CD14-positive monocyte (primary cell): Measurements from ENCODE around the gene RBL1. TPM values are rescaled to one million over a fixed set of nuclear protein-coding genes. Genes with fewer than 3 reads are reported as not detected.

Source experiments
- DNase-seq, 3 donors: peaks; one replicate each; pipeline ENCODE4 v3.0.0-alpha.2; 2011 to 2022
- H2AFZ ChIP-seq: 2 replicates; pipeline ENCODE4 v1.6.0; 2012; ENCODE audit warnings: mild to moderate bottlenecking, low read depth, low read length, inconsistent platforms; ENCODE audit not compliant: insufficient read depth, poor library complexity, severe bottlenecking
- H3K27ac ChIP-seq, 2 donors: 1 replicate in 1 of 2; 2 replicates in 1 of 2; pipeline ENCODE4 v1.5.1; 2012 to 2013; ENCODE audit warnings: low read length in 2 of 2, control low read depth in 1 of 2, inconsistent platforms in 1 of 2, low read depth in 1 of 2, mild to moderate bottlenecking in 1 of 2
- H3K27me3 ChIP-seq, 2 donors: one replicate each; pipeline versions ENCODE4 v1.6.0 to v1.6.1; 2011 to 2013; ENCODE audit warnings: low read length in 2 of 2; ENCODE audit not compliant: control insufficient read depth in 2 of 2, insufficient read depth in 2 of 2
- H3K36me3 ChIP-seq, 2 donors: replicated peaks in 1 of 2; 1 replicate in 1 of 2; 2 replicates in 1 of 2; pipeline versions ENCODE4 v1.5.1 to v1.6.1; 2012 to 2013; ENCODE audit warnings: low read length in 2 of 2, control low read depth in 1 of 2, inconsistent platforms in 1 of 2, mild to moderate bottlenecking in 1 of 2; ENCODE audit not compliant: insufficient read depth in 2 of 2, control insufficient read depth in 1 of 2
- H3K4me1 ChIP-seq, 2 donors: 1 replicate in 1 of 2; 2 replicates in 1 of 2; pipeline versions ENCODE4 v1.5.1 to v1.6.1; 2012 to 2013; ENCODE audit warnings: low read length in 2 of 2, control low read depth in 1 of 2, inconsistent platforms in 1 of 2, mild to moderate bottlenecking in 1 of 2, moderate library complexity in 1 of 2; ENCODE audit not compliant: insufficient read depth in 2 of 2, control insufficient read depth in 1 of 2
- H3K4me2 ChIP-seq: replicated peaks from 2 replicates; pipeline ENCODE3; 2012; ENCODE audit warnings: low read length, moderate library complexity, mild to moderate bottlenecking; ENCODE audit not compliant: poor library complexity, severe bottlenecking; ENCODE audit errors: extremely low read depth
- H3K4me3 ChIP-seq, 3 experiments: fragments of 200-600 bp in 1 of 3; sonication (generic) in 1 of 3; replicated peaks in 1 of 3; 1 replicate in 2 of 3; 2 replicates in 1 of 3; pipeline ENCODE4 v1.5.1; 2011 to 2013; ENCODE audit warnings: low read length in 3 of 3, mild to moderate bottlenecking in 3 of 3, control low read depth in 2 of 3, low read depth in 2 of 3, inconsistent platforms in 1 of 3, moderate library complexity in 1 of 3
- H3K79me2 ChIP-seq: 2 replicates; pipeline ENCODE4 v1.6.0; 2012; ENCODE audit warnings: mild to moderate bottlenecking, control low read depth, inconsistent platforms, low read length, moderate library complexity; ENCODE audit not compliant: insufficient read depth
- H3K9ac ChIP-seq: 2 replicates; pipeline ENCODE4 v1.6.0; 2017; ENCODE audit warnings: low read length, mild to moderate bottlenecking; ENCODE audit not compliant: insufficient read depth, poor library complexity, severe bottlenecking
- H3K9me3 ChIP-seq, 2 donors: replicated peaks in 1 of 2; 1 replicate in 1 of 2; 2 replicates in 1 of 2; pipeline versions ENCODE4 v1.5.1 to v1.6.1; 2012 to 2013; ENCODE audit warnings: low read length in 2 of 2, control low read depth in 1 of 2; ENCODE audit not compliant: control insufficient read depth in 1 of 2, insufficient read depth in 1 of 2
- H4K20me1 ChIP-seq: 2 replicates; pipeline ENCODE4 v1.6.0; 2012; ENCODE audit warnings: mild to moderate bottlenecking, low read length, control low read depth, moderate library complexity; ENCODE audit not compliant: insufficient read depth
- H3K27ac Mint-ChIP-seq, 7 donors: one replicate each; pipeline ENCODE4 v1.8.0; 2020; ENCODE audit warnings: mild to moderate bottlenecking in 7 of 7, mixed read lengths in 7 of 7, moderate library complexity in 6 of 7, inconsistent platforms in 2 of 7
- H3K27me3 Mint-ChIP-seq, 3 donors: one replicate each; pipeline ENCODE4 v1.8.0; 2021 to 2022; ENCODE audit warnings: low read depth in 3 of 3, mild to moderate bottlenecking in 3 of 3, mixed read lengths in 3 of 3, moderate library complexity in 3 of 3, inconsistent platforms in 1 of 3
- H3K36me3 Mint-ChIP-seq, 2 donors: one replicate each; pipeline ENCODE4 v1.8.0; 2020; ENCODE audit warnings: mixed read lengths in 2 of 2, inconsistent platforms in 1 of 2, mild to moderate bottlenecking in 1 of 2
- H3K4me1 Mint-ChIP-seq: one replicate; pipeline ENCODE4 v1.8.0; 2020; ENCODE audit warnings: mild to moderate bottlenecking, mixed read lengths
- H3K4me3 Mint-ChIP-seq, 2 donors: one replicate each; pipeline ENCODE4 v1.8.0; 2020; ENCODE audit warnings: mild to moderate bottlenecking in 2 of 2, mixed read lengths in 2 of 2, moderate library complexity in 1 of 2
- H3K9me3 Mint-ChIP-seq, 7 donors: one replicate each; pipeline ENCODE4 v1.8.0; 2020 to 2022; ENCODE audit warnings: mixed read lengths in 7 of 7, mild to moderate bottlenecking in 6 of 7, moderate library complexity in 6 of 7, inconsistent platforms in 2 of 7
- WGBS: methylation state at CpG from one replicate; pipeline ENCODE4 v1.1.5; 2013; ENCODE audit warnings: missing lambda C conversion rate; ENCODE audit not compliant: insufficient coverage; 5-methylcytosine and 5-hydroxymethylcytosine counted together
- intact Hi-C, 2 donors: fragments of 100-400 bp; cut with micrococcal nuclease; formaldehyde crosslinking; loops; one replicate each; pipeline versions ENCODE4 v1.15.0 to v1.15.1; 2023
- polyA plus RNA-seq, 3 donors: library from polyadenylated mRNA; depleted of rRNA in 1 of 3; unstranded in 2 of 3; stranded (reverse) in 1 of 3; fragments of 300-500 nt in 2 of 3; fragments of >200 nt in 1 of 3; fragmentation: Illumina TruSeq in 2 of 3; gene quantifications; 1 replicate in 2 of 3; 2 replicates in 1 of 3; pipeline ENCODE4 v1.2.3, GENCODE V29; 2012 to 2021
- TF ChIP-seq, protein P1 (sequence below): fragments of 200-600 bp; IDR thresholded peaks from one replicate; pipeline ENCODE4 v1.8.0; 2022; ENCODE audit warnings: antibody characterized with exemption, mild to moderate bottlenecking

Gene RBL1
- polyA plus RNA-seq, 3 donors: 1.5 to 3.7 (median 2.4) TPM

DNA sequence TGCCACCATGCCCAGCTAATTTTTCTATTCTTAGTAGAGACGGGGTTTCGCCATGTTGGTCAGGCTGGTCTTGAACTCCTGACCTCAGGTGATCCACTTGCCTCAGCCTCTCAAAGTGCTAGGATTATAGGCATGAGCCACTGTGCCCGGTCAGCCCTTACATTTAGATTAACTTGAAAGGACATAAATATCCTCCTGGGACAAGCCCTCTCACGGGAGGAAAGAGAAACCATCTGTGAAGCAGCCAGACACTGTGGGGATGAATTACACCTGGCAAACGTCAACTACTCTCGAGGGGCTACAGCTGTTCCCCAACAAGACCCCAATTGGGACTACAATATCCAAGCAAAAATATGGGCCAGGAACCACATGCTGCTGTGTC, 111.5 kb downstream of the RBL1 start:
- Histone ChIP-seq H3K27me3 (no peaks in the 10 kb centered on the region), H2AFZ (no peak overlapping the region), H3K9me3 (no peaks in the 10 kb centered on the region), H3K79me2 (no peaks in the 10 kb centered on the region), H4K20me1 (no peaks in the 10 kb centered on the region), H3K36me3 (no peaks in the 10 kb centered on the region), H3K9ac (no peak overlapping the region), H3K4me3 (no peak overlapping the region), H3K4me2 (no peak overlapping the region), H3K27ac (no peak overlapping the region), H3K4me1 (peaks cover 14 to 18% of the 10 kb centered on the region in 2 donors)
- 100% methylated on average over 1 of the region's 6 CpGs for WGBS
- intact Hi-C loops: no loop called here
- Mint-ChIP-seq H3K36me3 (peaks cover 0 to 3% of the 10 kb centered on the region in 2 donors), H3K27me3 (peaks cover 0 to 2% (median 0%) of the 10 kb centered on the region in 3 donors), H3K9me3 (peaks cover 0 to 6% (median 2%) of the 10 kb centered on the region in 7 donors), H3K27ac (no peak overlapping the region), H3K4me3 (no peak overlapping the region), H3K4me1 (peaks cover 21% of the 10 kb centered on the region)
- no peak for DNase-seq
- TF ChIP-seq, protein P1, sequence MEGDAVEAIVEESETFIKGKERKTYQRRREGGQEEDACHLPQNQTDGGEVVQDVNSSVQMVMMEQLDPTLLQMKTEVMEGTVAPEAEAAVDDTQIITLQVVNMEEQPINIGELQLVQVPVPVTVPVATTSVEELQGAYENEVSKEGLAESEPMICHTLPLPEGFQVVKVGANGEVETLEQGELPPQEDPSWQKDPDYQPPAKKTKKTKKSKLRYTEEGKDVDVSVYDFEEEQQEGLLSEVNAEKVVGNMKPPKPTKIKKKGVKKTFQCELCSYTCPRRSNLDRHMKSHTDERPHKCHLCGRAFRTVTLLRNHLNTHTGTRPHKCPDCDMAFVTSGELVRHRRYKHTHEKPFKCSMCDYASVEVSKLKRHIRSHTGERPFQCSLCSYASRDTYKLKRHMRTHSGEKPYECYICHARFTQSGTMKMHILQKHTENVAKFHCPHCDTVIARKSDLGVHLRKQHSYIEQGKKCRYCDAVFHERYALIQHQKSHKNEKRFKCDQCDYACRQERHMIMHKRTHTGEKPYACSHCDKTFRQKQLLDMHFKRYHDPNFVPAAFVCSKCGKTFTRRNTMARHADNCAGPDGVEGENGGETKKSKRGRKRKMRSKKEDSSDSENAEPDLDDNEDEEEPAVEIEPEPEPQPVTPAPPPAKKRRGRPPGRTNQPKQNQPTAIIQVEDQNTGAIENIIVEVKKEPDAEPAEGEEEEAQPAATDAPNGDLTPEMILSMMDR: no peak

DNA sequence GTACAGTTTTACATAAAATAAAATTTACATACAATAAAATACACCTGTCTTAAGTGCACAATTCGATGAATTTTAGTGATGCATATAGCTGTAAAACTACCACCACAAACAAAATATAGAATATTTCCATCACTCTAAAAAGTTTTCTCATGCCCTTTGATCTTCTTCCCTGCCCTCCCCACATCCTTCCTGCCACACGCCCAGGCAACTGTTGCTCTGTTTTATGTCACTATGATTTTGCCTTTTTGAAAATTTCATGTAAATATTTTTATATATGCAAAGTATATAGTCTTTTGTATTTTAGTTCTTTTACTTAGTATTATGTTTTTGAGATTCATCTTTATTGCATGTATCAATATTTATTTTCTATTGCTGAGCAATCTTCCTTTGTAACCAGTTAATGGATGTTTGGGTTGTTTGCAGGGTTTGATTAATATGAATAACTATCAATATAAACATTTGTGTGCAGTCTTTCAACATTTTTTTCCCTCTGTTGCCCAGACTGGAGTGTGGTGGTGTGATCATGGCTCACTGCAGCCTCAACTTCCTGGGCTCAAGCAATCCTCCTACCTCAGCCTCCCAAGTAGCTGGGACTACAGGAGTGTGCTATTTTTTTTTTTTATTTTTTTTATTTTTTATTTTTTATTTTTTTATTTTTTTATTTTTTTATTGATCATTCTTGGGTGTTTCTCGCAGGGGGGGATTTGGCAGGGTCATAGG, 120.5 kb downstream of the RBL1 start:
- Histone ChIP-seq H3K4me1 (peaks cover 13 to 15% of the 10 kb centered on the region in 2 donors), H3K27me3 (no peaks in the 10 kb centered on the region), H3K4me3 (no peak overlapping the region), H2AFZ (no peak overlapping the region), H3K4me2 (no peak overlapping the region), H3K27ac (no peak overlapping the region), H4K20me1 (no peaks in the 10 kb centered on the region), H3K79me2 (no peaks in the 10 kb centered on the region), H3K9me3 (no peaks in the 10 kb centered on the region), H3K9ac (no peak overlapping the region), H3K36me3 (no peaks in the 10 kb centered on the region)
- Mint-ChIP-seq H3K9me3 (no peaks in the 10 kb centered on the region), H3K4me3 (peak overlapping the region in 1 of 2 donors; percentile 55), H3K36me3 (no peaks in the 10 kb centered on the region), H3K27ac (peak overlapping the region in 2 of 7 donors; percentile 30 to 35), H3K4me1 (peaks cover 11% of the 10 kb centered on the region), H3K27me3 (no peaks in the 10 kb centered on the region)
- DNase-seq: no peak
- intact Hi-C loops: no loop called here
- WGBS: no CpG with 5 or more reads among the region's 3 CpGs
- TF ChIP-seq, protein P1: no peak
